Ishikawa (cell line): ENCODE results near the gene ZBTB18.

Experiments
- CEBPB ChIP-seq: IDR thresholded peaks from 2 replicates; pipeline ENCODE4 v1.6.1; 2012
- CREB1 ChIP-seq: IDR thresholded peaks from 2 replicates; pipeline ENCODE4 v1.6.1; 2012; ENCODE audit warnings: low read depth
- EGR1 ChIP-seq: IDR thresholded peaks from 2 replicates; pipeline ENCODE4 v1.6.1; 2012
- EP300 ChIP-seq: IDR thresholded peaks from 2 replicates; pipeline ENCODE4 v1.6.1; 2012; ENCODE audit warnings: borderline replicate concordance
- FOXM1 ChIP-seq: IDR thresholded peaks from 2 replicates; pipeline ENCODE4 v1.6.1; 2012; ENCODE audit warnings: low read depth, borderline replicate concordance
- NFIC ChIP-seq: IDR thresholded peaks from 2 replicates; pipeline ENCODE4 v1.6.1; 2012
- RAD21 ChIP-seq: IDR thresholded peaks from 2 replicates; pipeline ENCODE4 v1.6.1; 2012; ENCODE audit warnings: low read depth
- TAF1 ChIP-seq: IDR thresholded peaks from 2 replicates; pipeline ENCODE4 v1.6.1; 2012; ENCODE audit warnings: low read depth, mild to moderate bottlenecking
- TCF12 ChIP-seq: IDR thresholded peaks from 2 replicates; pipeline ENCODE4 v1.6.1; 2012; ENCODE audit warnings: low read depth
- TEAD4 ChIP-seq: IDR thresholded peaks from 2 replicates; pipeline ENCODE4 v1.6.1; 2012
- YY1 ChIP-seq: IDR thresholded peaks from 2 replicates; pipeline ENCODE4 v1.6.1; 2012; ENCODE audit warnings: low read depth
- ZBTB7A ChIP-seq: IDR thresholded peaks from 2 replicates; pipeline ENCODE4 v1.6.1; 2012; ENCODE audit warnings: low read depth
- TF ChIP-seq, protein P1 (sequence below): IDR thresholded peaks from 2 replicates; pipeline ENCODE4 v1.6.1; 2012
- TF ChIP-seq, protein P2 (sequence below): IDR thresholded peaks from 2 replicates; pipeline ENCODE4 v1.6.1; 2012; ENCODE audit warnings: low read depth, mild to moderate bottlenecking
- TF ChIP-seq, protein P3 (sequence below): IDR thresholded peaks from 2 replicates; pipeline ENCODE4 v1.6.1; 2012

Gene ZBTB18

DNA sequence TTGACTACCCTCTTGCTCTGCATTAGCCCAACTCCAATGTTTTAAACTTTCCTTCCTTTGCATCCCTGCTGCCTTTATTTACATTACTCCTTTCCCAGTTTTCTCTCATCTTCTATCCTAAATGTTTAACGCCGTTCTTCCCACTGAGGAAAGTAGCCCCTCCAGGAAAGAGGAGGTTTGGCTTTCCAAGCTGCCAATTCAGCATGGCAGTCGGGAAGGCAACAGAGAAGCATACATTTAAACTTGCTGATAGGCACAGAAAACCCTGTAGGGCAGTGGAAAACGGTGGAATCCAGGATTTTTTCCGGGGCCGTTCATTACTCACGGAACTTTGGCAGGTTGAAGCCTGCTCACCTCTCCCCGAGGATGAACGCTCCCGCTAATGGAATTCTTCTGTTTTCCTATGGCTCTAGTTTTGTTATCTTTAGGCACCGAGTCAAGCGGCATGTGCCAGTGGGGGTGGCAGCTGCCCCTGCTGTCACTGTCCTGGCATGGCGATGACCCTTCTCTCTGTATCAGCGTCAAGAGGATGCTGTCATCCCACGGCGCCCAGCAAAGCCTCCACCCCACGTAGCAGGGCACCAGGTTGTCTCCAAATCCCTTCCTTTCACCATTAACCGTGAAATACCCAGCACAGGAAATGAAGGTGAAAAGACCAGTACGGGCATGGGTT is 48.3 kb downstream of the ZBTB18 start:
- TF ChIP-seq, protein P1, sequence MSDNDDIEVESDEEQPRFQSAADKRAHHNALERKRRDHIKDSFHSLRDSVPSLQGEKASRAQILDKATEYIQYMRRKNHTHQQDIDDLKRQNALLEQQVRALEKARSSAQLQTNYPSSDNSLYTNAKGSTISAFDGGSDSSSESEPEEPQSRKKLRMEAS: no peak
- no peak for TF ChIP-seq EGR1
- no peak for TF ChIP-seq ZBTB7A
- TF ChIP-seq, protein P2, sequence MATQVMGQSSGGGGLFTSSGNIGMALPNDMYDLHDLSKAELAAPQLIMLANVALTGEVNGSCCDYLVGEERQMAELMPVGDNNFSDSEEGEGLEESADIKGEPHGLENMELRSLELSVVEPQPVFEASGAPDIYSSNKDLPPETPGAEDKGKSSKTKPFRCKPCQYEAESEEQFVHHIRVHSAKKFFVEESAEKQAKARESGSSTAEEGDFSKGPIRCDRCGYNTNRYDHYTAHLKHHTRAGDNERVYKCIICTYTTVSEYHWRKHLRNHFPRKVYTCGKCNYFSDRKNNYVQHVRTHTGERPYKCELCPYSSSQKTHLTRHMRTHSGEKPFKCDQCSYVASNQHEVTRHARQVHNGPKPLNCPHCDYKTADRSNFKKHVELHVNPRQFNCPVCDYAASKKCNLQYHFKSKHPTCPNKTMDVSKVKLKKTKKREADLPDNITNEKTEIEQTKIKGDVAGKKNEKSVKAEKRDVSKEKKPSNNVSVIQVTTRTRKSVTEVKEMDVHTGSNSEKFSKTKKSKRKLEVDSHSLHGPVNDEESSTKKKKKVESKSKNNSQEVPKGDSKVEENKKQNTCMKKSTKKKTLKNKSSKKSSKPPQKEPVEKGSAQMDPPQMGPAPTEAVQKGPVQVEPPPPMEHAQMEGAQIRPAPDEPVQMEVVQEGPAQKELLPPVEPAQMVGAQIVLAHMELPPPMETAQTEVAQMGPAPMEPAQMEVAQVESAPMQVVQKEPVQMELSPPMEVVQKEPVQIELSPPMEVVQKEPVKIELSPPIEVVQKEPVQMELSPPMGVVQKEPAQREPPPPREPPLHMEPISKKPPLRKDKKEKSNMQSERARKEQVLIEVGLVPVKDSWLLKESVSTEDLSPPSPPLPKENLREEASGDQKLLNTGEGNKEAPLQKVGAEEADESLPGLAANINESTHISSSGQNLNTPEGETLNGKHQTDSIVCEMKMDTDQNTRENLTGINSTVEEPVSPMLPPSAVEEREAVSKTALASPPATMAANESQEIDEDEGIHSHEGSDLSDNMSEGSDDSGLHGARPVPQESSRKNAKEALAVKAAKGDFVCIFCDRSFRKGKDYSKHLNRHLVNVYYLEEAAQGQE: no peak
- TF ChIP-seq NFIC: no peak
- no peak for TF ChIP-seq TAF1
- TF ChIP-seq, protein P3, sequence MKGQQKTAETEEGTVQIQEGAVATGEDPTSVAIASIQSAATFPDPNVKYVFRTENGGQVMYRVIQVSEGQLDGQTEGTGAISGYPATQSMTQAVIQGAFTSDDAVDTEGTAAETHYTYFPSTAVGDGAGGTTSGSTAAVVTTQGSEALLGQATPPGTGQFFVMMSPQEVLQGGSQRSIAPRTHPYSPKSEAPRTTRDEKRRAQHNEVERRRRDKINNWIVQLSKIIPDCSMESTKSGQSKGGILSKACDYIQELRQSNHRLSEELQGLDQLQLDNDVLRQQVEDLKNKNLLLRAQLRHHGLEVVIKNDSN: no peak
- no peak for TF ChIP-seq FOXM1
- TF ChIP-seq CREB1: no peak
- TF ChIP-seq CEBPB: no peak
- TF ChIP-seq YY1: no peak

DNA sequence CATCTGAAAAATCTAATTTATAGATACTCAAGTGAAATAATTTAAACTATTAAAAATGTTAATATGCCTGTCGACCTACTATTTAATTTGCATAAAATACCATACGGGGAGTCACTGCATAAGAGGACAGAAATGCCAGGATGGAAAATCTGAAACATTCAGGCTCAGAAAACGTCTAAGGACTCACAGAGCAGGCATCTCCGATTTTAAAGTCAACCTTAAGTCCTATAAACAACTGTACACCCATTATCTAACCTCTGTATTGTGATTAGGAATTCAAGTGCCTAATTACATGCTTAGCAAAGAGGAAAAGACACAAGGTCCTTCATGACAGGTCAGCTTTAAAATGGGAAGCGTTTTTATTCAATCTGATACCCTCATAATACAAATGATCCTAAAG is 49.2 kb downstream of the ZBTB18 start:
- TF ChIP-seq TEAD4 (no peak), TAF1 (no peak), ZBTB7A (no peak), CREB1 (no peak), NFIC (no peak), EGR1 (no peak), YY1 (no peak), EP300 (no peak), RAD21 (no peak), FOXM1 (no peak), TCF12 (no peak), CEBPB (no peak)
- TF ChIP-seq, protein P1: no peak
- TF ChIP-seq, protein P2: no peak

DNA sequence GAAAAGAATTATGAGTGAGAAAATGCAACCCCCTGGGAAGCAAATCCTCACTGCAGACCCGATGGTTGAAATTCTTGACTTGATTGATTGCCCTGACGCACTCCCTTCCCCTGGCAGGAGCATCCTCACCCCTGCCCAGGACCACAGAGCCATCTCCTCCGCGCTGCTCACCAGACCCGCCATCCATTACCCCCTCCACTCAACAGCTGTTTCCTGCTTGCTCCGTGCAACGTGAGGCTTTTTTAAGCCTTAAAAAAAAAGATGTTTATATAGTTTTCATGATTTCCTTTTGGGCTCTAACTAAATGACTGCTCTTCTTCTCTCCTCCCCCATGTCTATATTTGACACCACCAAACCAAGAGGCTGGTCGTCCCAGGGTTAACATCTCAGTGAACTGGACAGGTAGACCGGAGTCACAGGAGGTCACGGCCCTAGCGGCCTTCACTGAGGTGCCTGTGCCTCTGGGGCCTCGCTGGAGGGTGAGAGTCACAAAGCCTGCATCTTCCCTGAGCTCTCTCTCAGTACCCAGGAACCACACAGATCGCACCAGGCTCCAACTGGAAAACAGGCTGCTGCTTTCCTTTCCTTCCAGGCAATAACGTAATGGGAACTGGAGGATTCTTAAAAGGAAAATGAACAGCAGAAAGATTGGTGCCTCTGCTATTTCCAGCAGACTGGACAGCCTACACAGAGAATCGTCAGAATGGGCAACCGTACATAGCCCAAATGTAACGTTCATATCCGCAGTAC is 49.8 kb downstream of the ZBTB18 start:
- TF ChIP-seq TCF12 (no peak), RAD21 (no peak), EP300 (no peak), CEBPB (no peak), ZBTB7A (no peak), NFIC (no peak), CREB1 (no peak), YY1 (no peak), TAF1 (no peak)
- TF ChIP-seq, protein P2: no peak
- TF ChIP-seq, protein P3: no peak
- TF ChIP-seq, protein P1: no peak

DNA sequence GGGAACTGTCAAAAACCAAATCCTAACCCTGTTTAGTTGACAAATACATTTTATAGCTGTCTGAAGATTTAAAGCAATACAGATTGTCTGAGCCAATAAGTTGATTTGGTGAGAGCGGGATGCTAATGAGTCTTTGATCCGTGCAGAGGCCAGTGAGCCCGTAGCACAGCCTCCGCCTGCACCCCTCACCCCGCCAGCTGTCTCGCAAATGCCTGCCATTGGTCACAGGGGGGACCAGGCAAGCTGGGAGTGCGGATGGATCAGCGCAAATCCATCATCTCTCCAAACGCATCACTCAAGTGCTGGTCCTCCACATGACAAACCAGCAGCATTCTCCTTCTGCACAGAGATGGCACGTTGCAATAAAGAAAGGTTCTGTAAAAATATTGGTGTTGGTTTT is 51.0 kb downstream of the ZBTB18 start:
- TF ChIP-seq ZBTB7A: no peak
- no peak for TF ChIP-seq TEAD4
- no peak for TF ChIP-seq FOXM1
- TF ChIP-seq, protein P1: no peak
- no peak for TF ChIP-seq CEBPB
- TF ChIP-seq CREB1: no peak
- TF ChIP-seq TAF1: no peak
- TF ChIP-seq EP300: no peak
- TF ChIP-seq RAD21: no peak
- no peak for TF ChIP-seq YY1
- TF ChIP-seq TCF12: no peak
- TF ChIP-seq EGR1: no peak
- TF ChIP-seq, protein P2: no peak
- TF ChIP-seq, protein P3: no peak
